Loucy (cell line): Measurements from ENCODE around the gene BRD1.

Source experiments
- EZH2phosphoT487 ChIP-seq: fragments of 200-600 bp; IDR thresholded peaks from 2 replicates; pipeline ENCODE4 v1.6.1; 2018; ENCODE audit warnings: antibody characterized with exemption, mild to moderate bottlenecking, moderate library complexity, borderline replicate concordance
- TF ChIP-seq, protein P1 (sequence below): fragments of 200-600 bp; sonication (generic); conservative IDR thresholded peaks from 2 replicates; pipeline ENCODE4 v1.5.1; 2014; ENCODE audit warnings: mild to moderate bottlenecking, antibody characterized with exemption, low read length

DNA sequence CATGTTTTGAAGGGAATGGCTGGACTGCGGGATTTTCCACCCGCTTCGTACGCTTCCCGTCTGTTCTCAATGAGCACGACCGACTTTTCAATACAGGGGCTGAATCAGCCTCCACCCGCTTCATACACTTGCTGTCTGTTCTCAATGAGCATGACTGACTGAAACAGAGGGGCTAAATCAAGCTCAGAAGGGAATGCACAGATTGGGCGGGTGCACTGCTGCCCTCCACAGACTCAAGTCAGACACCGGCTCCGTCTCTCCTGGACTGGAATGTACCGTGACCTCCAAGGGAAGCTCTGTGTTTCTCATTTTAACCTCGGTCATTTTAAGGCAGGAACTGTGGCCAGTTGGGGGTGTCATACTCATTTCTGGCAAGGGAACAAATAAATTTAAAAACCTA is 48.5 kb downstream of the BRD1 start:
- TF ChIP-seq, protein P1, sequence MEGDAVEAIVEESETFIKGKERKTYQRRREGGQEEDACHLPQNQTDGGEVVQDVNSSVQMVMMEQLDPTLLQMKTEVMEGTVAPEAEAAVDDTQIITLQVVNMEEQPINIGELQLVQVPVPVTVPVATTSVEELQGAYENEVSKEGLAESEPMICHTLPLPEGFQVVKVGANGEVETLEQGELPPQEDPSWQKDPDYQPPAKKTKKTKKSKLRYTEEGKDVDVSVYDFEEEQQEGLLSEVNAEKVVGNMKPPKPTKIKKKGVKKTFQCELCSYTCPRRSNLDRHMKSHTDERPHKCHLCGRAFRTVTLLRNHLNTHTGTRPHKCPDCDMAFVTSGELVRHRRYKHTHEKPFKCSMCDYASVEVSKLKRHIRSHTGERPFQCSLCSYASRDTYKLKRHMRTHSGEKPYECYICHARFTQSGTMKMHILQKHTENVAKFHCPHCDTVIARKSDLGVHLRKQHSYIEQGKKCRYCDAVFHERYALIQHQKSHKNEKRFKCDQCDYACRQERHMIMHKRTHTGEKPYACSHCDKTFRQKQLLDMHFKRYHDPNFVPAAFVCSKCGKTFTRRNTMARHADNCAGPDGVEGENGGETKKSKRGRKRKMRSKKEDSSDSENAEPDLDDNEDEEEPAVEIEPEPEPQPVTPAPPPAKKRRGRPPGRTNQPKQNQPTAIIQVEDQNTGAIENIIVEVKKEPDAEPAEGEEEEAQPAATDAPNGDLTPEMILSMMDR: no peak
- no peak for TF ChIP-seq EZH2phosphoT487
